Parathyroid adenoma (tissue), 2 donors: Measurements from ENCODE around the gene EDC3.

ENCODE experiments used
- H2AFZ ChIP-seq: fragments of 300-600 bp; sonication (generic); one replicate; pipeline ENCODE4 v1.7.0; 2017; ENCODE audit warnings: antibody characterized with exemption, mild to moderate bottlenecking
- H3K27ac ChIP-seq: fragments of 300-600 bp; sonication (generic); one replicate; pipeline ENCODE4 v1.7.0; 2017
- H3K27me3 ChIP-seq: fragments of 300-600 bp; sonication (generic); one replicate; pipeline ENCODE4 v1.7.0; 2017; ENCODE audit warnings: low read length; ENCODE audit not compliant: control insufficient read depth, insufficient read depth
- H3K36me3 ChIP-seq: fragments of 300-600 bp; sonication (generic); one replicate; pipeline ENCODE4 v1.7.0; 2017; ENCODE audit warnings: low read length; ENCODE audit not compliant: control insufficient read depth, insufficient read depth
- H3K4me1 ChIP-seq: fragments of 300-600 bp; sonication (generic); one replicate; pipeline ENCODE4 v1.7.0; 2017; ENCODE audit warnings: control low read depth
- H3K4me2 ChIP-seq: fragments of 300-600 bp; sonication (generic); one replicate; pipeline ENCODE4 v1.7.0; 2017; ENCODE audit warnings: low read length
- H3K4me3 ChIP-seq: fragments of 300-600 bp; sonication (generic); one replicate; pipeline ENCODE4 v1.7.0; 2017; ENCODE audit warnings: low read depth, low read length
- H3K79me2 ChIP-seq: fragments of 300-600 bp; sonication (generic); one replicate; pipeline ENCODE4 v1.7.0; 2017; ENCODE audit warnings: control low read depth
- H3K9ac ChIP-seq: fragments of 300-600 bp; sonication (generic); one replicate; pipeline ENCODE4 v1.7.0; 2017; ENCODE audit warnings: mild to moderate bottlenecking
- H3K9me3 ChIP-seq: fragments of 300-600 bp; sonication (generic); one replicate; pipeline ENCODE4 v1.7.0; 2017; ENCODE audit warnings: low read length; ENCODE audit not compliant: control insufficient read depth
- CTCF ChIP-seq: fragments of 300-600 bp; sonication (generic); IDR thresholded peaks from one replicate; pipeline ENCODE4 v1.7.0; 2017; ENCODE audit warnings: antibody characterized with exemption, mild to moderate bottlenecking
- donor health status: primary hyperparathyroidism.

The EDC3 gene

GRCh38 chr15:74669627-74670026 is 26.2 kb downstream of the EDC3 start:
- Histone ChIP-seq H2AFZ (no peak overlapping the region), H3K27ac (no peak overlapping the region), H3K9me3 (no peaks in the 10 kb centered on the region), H3K79me2 (no peaks in the 10 kb centered on the region), H3K9ac (no peak overlapping the region), H3K4me2 (no peak overlapping the region), H3K36me3 (no peaks in the 10 kb centered on the region), H3K4me3 (no peak overlapping the region), H3K27me3 (no peaks in the 10 kb centered on the region), H3K4me1 (no peaks in the 10 kb centered on the region)
- no peak for TF ChIP-seq CTCF

- no peaks in the 10 kb centered on the region for H3K4me1 ChIP-seq
- TF ChIP-seq CTCF, result no peak
- no peak overlapping the region for H3K9ac ChIP-seq
- H3K4me2 ChIP-seq, result no peak overlapping the region
- H3K27me3 ChIP-seq, result no peaks in the 10 kb centered on the region
- H2AFZ ChIP-seq, result no peak overlapping the region
- no peaks in the 10 kb centered on the region for H3K9me3 ChIP-seq
- no peaks in the 10 kb centered on the region for H3K36me3 ChIP-seq
- no peaks in the 10 kb centered on the region for H3K79me2 ChIP-seq
- H3K4me3 ChIP-seq, result no peak overlapping the region
- H3K27ac ChIP-seq, result no peak overlapping the region
Measured at GRCh38 chr15:74667975-74668374, 27.8 kb downstream of the EDC3 start.

GRCh38 chr15:74664670-74665069 is 31.2 kb downstream of the EDC3 start:
- no peaks in the 10 kb centered on the region for H3K9me3 ChIP-seq
- no peak overlapping the region for H3K4me3 ChIP-seq
- H3K27me3 ChIP-seq, result no peaks in the 10 kb centered on the region
- no peaks in the 10 kb centered on the region for H3K36me3 ChIP-seq
- no peaks in the 10 kb centered on the region for H3K4me1 ChIP-seq
- no peak for TF ChIP-seq CTCF
- H2AFZ ChIP-seq, result no peak overlapping the region
- no peak overlapping the region for H3K4me2 ChIP-seq
- no peak overlapping the region for H3K27ac ChIP-seq
- no peaks in the 10 kb centered on the region for H3K79me2 ChIP-seq
- H3K9ac ChIP-seq, result no peak overlapping the region

GRCh38 chr15:74664028-74664616 is 31.7 kb downstream of the EDC3 start:
- no peaks in the 10 kb centered on the region for H3K27me3 ChIP-seq
- TF ChIP-seq CTCF, result no peak
- no peak overlapping the region for H3K27ac ChIP-seq
- H3K4me2 ChIP-seq, result no peak overlapping the region
- H3K9ac ChIP-seq, result no peak overlapping the region
- no peaks in the 10 kb centered on the region for H3K36me3 ChIP-seq
- H3K9me3 ChIP-seq, result no peaks in the 10 kb centered on the region
- no peaks in the 10 kb centered on the region for H3K4me1 ChIP-seq
- H3K4me3 ChIP-seq, result no peak overlapping the region
- no peak overlapping the region for H2AFZ ChIP-seq
- H3K79me2 ChIP-seq, result no peaks in the 10 kb centered on the region

- Histone ChIP-seq H3K9ac (no peak overlapping the region), H3K27ac (no peak overlapping the region)
- no peak for TF ChIP-seq CTCF
Measured at GRCh38 chr15:74663303-74664027, 32.4 kb downstream of the EDC3 start.

More at GRCh38 chr15:74663303-74664027, 32.4 kb downstream of the EDC3 start:
- no peaks in the 10 kb centered on the region for H3K36me3 ChIP-seq
- H2AFZ ChIP-seq, result no peak overlapping the region
- no peaks in the 10 kb centered on the region for H3K9me3 ChIP-seq
- H3K4me3 ChIP-seq, result no peak overlapping the region
- H3K4me2 ChIP-seq, result no peak overlapping the region
- H3K27me3 ChIP-seq, result no peaks in the 10 kb centered on the region
- H3K4me1 ChIP-seq, result no peaks in the 10 kb centered on the region
- no peaks in the 10 kb centered on the region for H3K79me2 ChIP-seq
